Muscle of leg (tissue), 11 donors: Measurements from ENCODE around the gene IL13. TPM values are rescaled to one million over a fixed set of nuclear protein-coding genes. Genes with fewer than 3 reads are reported as not detected.

Experiments
- DNase-seq: peaks from one replicate; pipeline ENCODE4 v3.0.0; 2013
- H3K27ac ChIP-seq: one replicate; pipeline ENCODE4 v1.5.1; 2013; ENCODE audit warnings: mild to moderate bottlenecking, low read length, control low read depth
- H3K27me3 ChIP-seq: one replicate; pipeline ENCODE4 v1.6.1; 2013; ENCODE audit warnings: low read length; ENCODE audit not compliant: control insufficient read depth, insufficient read depth
- H3K36me3 ChIP-seq: one replicate; pipeline ENCODE4 v1.6.1; 2013; ENCODE audit warnings: low read length; ENCODE audit not compliant: control insufficient read depth, insufficient read depth
- H3K4me1 ChIP-seq: one replicate; pipeline ENCODE4 v1.6.1; 2013; ENCODE audit warnings: low read length; ENCODE audit not compliant: control insufficient read depth, insufficient read depth
- H3K4me3 ChIP-seq: one replicate; pipeline ENCODE4 v1.5.1; 2013; ENCODE audit warnings: low read length, control low read depth
- H3K9me3 ChIP-seq: replicated peaks from 2 replicates; pipeline ENCODE4 v1.6.1; 2013; ENCODE audit warnings: low read depth, low read length; ENCODE audit not compliant: control insufficient read depth
- WGBS: methylation state at CpG from one replicate; pipeline ENCODE4 v1.1.5; 2013; ENCODE audit warnings: missing lambda C conversion rate; ENCODE audit not compliant: insufficient coverage; 5-methylcytosine and 5-hydroxymethylcytosine counted together
- polyA plus RNA-seq, 8 donors: library from polyadenylated mRNA; unstranded; fragments of 120-200 nt; gene quantifications; one replicate each; pipeline versions ENCODE4 v1.2.1 to v1.2.3, GENCODE V29; 2013; ENCODE audit warnings: inconsistent platforms in 1 of 8, low replicate concordance in 1 of 8; ENCODE audit not compliant: insufficient read length in 8 of 8, insufficient read depth in 1 of 8
- total RNA-seq: library from RNA; stranded (reverse); fragments of 120-200 nt; gene quantifications from one replicate; pipeline ENCODE4 v1.2.4, GENCODE V29; 2013

The IL13 gene
- total and polyA plus RNA-seq, 9 donors = 0.17 TPM; not detected in 8

- H3K4me3 ChIP-seq = no peak overlapping the region
- peaks cover 2% of the 10 kb centered on the region for H3K27me3 ChIP-seq
- H3K9me3 ChIP-seq = no peaks in the 10 kb centered on the region
- DNase-seq = no peak
- no peak overlapping the region for H3K27ac ChIP-seq
- H3K4me1 ChIP-seq = no peaks in the 10 kb centered on the region
- WGBS = 83% methylated on average over 9 of the region's 16 CpGs
- no peaks in the 10 kb centered on the region for H3K36me3 ChIP-seq
These were observed 12.3 kb downstream of the IL13 start for GRCh38 chr5:132669966-132670882.

- H3K4me1 ChIP-seq = no peaks in the 10 kb centered on the region
- no peaks in the 10 kb centered on the region for H3K9me3 ChIP-seq
- DNase-seq = no peak
- no peak overlapping the region for H3K4me3 ChIP-seq
- peaks cover 2% of the 10 kb centered on the region for H3K27me3 ChIP-seq
- WGBS = no CpG with 5 or more reads among the region's 3 CpGs
- no peaks in the 10 kb centered on the region for H3K36me3 ChIP-seq
- H3K27ac ChIP-seq = no peak overlapping the region
These were observed 13.0 kb downstream of the IL13 start for GRCh38 chr5:132671000-132671399.

- Histone ChIP-seq H3K4me3 (no peak overlapping the region), H3K27ac (no peak overlapping the region), H3K27me3 (no peaks in the 10 kb centered on the region), H3K9me3 (no peaks in the 10 kb centered on the region), H3K36me3 (no peaks in the 10 kb centered on the region), H3K4me1 (no peaks in the 10 kb centered on the region)
- no peak for DNase-seq
- no CpG with 5 or more reads among the region's 1 CpG for WGBS
These were observed 15.5 kb downstream of the IL13 start for GRCh38 chr5:132673488-132673887.

GRCh38 chr5:132673939-132674630, 16.1 kb downstream of the IL13 start, which contains the start of gene IL4:
Gene IL4, plus strand, starts transcription at chr5:132673989. Its CDS starts 62 bp downstream, at chr5:132674051.
- no peaks in the 10 kb centered on the region for H3K36me3 ChIP-seq
- H3K4me3 ChIP-seq = no peak within 1 kb of the TSS
- DNase-seq = no peak
- WGBS = 71% methylated on average over 9 of the region's 14 CpGs
- H3K4me1 ChIP-seq = no peaks in the 10 kb centered on the region
- H3K27me3 ChIP-seq = no peaks in the 10 kb centered on the region
- H3K27ac ChIP-seq = no peak within 1 kb of the TSS
- H3K9me3 ChIP-seq = no peaks in the 10 kb centered on the region

- WGBS = 67% methylated on average over 1 of the region's 13 CpGs
- no peaks in the 10 kb centered on the region for H3K27me3 ChIP-seq
- peak; percentile 55 for DNase-seq
- H3K36me3 ChIP-seq = no peaks in the 10 kb centered on the region
- no peak overlapping the region for H3K27ac ChIP-seq
- H3K9me3 ChIP-seq = no peaks in the 10 kb centered on the region
- no peak overlapping the region for H3K4me3 ChIP-seq
- no peaks in the 10 kb centered on the region for H3K4me1 ChIP-seq
These were observed 16.9 kb downstream of the IL13 start for GRCh38 chr5:132674671-132675506.

GRCh38 chr5:132675936-132676689, 18.1 kb downstream of the IL13 start:
- WGBS = 94% methylated on average over 4 of the region's 11 CpGs
- Histone ChIP-seq H3K27me3 (no peaks in the 10 kb centered on the region), H3K27ac (no peak overlapping the region), H3K9me3 (no peaks in the 10 kb centered on the region), H3K4me1 (no peaks in the 10 kb centered on the region), H3K36me3 (no peaks in the 10 kb centered on the region), H3K4me3 (no peak overlapping the region)
- DNase-seq = no peak

GRCh38 chr5:132677191-132677590, 19.2 kb downstream of the IL13 start:
- no peak overlapping the region for H3K27ac ChIP-seq
- no peaks in the 10 kb centered on the region for H3K4me1 ChIP-seq
- no peak overlapping the region for H3K4me3 ChIP-seq
- H3K9me3 ChIP-seq = no peaks in the 10 kb centered on the region
- no peaks in the 10 kb centered on the region for H3K36me3 ChIP-seq
- H3K27me3 ChIP-seq = no peaks in the 10 kb centered on the region
- WGBS = 61% methylated on average over 7 of the region's 7 CpGs
- no peak for DNase-seq

GRCh38 chr5:132677682-132678400, 19.9 kb downstream of the IL13 start:
- H3K4me3 ChIP-seq = no peak overlapping the region
- WGBS = 75% methylated on average over 4 of the region's 15 CpGs

GRCh38 chr5:132678735-132679134, 20.8 kb downstream of the IL13 start:
- Histone ChIP-seq H3K4me1 (no peaks in the 10 kb centered on the region), H3K36me3 (no peaks in the 10 kb centered on the region), H3K9me3 (no peaks in the 10 kb centered on the region), H3K4me3 (no peak overlapping the region), H3K27me3 (no peaks in the 10 kb centered on the region), H3K27ac (no peak overlapping the region)
- DNase-seq = no peak
- 73% methylated on average over 1 of the region's 1 CpG for WGBS

More at GRCh38 chr5:132677682-132678400, 19.9 kb downstream of the IL13 start:
- Histone ChIP-seq H3K27me3 (no peaks in the 10 kb centered on the region), H3K27ac (no peak overlapping the region), H3K9me3 (no peaks in the 10 kb centered on the region), H3K36me3 (no peaks in the 10 kb centered on the region), H3K4me1 (no peaks in the 10 kb centered on the region)
- no peak for DNase-seq
